NCI-H1105 treated with DMSO at 0.1 percent for 48 hours (cell line): ENCODE results near the gene VSNL1.

Experiments used
- DNase-seq: peaks from one replicate; lab custom pipeline; 2025; lab: John Stamatoyannopoulos, UW

VSNL1 gene

DNA sequence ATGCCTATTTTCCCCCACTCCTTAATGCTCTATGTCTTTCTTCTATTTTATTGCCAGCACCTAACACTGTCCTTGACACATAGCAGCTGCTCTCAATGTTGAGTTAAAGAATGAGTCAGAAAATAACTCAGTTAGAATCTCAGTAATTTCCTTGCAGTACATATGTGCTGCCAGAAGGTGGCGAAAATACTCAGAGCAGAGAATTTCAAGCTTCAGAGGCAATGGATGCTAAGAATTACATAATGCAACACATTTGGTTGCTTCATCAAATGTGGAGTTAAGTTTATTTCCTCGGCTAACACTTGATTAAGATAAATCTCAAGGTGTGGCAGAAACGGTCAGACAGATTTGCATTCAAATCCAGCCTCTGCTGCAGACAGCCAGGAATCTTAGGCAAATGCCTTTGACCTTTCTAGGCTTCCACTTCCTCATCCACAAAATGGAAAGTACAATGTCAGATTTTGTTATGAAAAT is 105.6 kb downstream of the VSNL1 start:
- DNase-seq = peak; percentile 46

DNA sequence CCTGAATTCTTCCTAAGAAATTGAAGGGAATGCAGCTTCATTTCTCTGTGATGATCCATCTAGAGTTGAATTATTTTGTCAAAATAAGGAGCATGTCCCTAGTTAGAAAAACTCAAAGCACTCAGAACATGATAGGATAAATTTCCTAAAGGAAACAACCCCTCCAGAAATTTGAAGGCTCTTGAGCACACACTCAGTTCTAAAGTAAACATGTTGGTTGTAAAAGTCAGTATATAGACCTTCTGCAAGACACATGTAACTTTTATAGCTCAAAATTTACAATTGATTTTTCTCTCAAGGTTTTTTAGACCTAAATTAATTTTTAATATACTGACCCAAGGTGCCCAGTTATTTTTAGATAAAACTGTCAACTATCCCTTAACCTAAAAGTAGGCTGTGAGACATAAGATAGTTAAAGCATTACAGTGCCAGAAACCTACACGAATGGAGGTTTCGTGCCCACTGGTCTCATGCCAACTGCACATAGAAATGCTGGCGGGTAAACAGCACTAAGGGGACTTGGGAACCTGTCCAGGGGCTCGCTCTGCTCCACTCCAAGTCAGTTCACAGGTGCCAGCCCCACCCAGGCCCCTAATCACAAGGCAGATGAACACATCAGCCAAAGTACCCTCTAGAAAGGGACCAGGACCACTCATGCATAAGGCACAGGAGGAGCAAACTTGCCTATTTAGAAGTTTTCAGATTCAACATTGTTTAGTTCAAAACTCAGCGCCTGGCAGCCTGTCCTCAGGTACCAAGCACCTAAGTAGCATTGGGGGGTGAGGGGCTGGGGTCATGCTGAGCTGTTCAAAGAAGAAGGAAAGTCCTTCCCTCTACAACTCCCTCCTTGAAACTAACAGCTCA is 106.6 kb downstream of the VSNL1 start:
- peak; percentile 83 for DNase-seq

DNA sequence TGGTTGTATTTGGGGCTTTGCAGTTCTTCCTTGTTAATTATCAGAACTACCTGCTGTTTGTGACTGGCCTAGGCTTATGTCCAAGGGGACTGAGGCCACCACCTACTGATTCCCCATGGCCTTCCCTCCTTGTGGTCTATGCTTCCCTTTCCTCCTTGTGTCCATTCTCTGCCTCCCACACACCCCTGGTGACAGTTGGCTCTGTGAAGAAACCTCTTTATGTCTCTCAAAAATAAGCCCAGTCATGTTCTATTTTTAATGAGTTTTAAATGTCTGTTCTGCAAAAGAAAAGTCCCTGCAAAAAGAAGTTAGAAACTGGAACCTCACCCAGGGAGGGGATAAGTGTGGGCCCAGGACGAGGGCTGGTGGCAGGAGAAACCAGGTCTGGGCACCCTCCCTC is 108.1 kb downstream of the VSNL1 start:
- DNase-seq = no peak

DNA sequence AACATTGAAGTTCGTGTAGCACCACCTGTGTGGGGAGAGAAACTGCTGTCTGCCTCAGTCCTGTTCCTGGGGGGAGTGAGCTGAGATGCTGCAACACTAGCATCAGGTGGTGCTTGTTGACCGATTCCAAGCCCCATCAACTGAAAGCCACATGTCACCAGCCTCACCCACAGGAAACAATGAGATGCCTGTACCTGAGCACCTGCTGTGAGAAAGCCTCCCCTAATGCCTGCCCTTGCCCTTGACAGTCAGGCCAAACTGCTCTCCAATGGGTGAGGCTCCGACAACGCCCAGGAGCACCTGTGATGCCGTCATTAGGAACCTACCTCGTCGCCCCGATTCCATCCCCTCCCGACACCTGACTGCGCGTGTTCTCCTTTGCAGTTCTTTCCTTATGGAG is 108.5 kb downstream of the VSNL1 start:
- DNase-seq = no peak

DNA sequence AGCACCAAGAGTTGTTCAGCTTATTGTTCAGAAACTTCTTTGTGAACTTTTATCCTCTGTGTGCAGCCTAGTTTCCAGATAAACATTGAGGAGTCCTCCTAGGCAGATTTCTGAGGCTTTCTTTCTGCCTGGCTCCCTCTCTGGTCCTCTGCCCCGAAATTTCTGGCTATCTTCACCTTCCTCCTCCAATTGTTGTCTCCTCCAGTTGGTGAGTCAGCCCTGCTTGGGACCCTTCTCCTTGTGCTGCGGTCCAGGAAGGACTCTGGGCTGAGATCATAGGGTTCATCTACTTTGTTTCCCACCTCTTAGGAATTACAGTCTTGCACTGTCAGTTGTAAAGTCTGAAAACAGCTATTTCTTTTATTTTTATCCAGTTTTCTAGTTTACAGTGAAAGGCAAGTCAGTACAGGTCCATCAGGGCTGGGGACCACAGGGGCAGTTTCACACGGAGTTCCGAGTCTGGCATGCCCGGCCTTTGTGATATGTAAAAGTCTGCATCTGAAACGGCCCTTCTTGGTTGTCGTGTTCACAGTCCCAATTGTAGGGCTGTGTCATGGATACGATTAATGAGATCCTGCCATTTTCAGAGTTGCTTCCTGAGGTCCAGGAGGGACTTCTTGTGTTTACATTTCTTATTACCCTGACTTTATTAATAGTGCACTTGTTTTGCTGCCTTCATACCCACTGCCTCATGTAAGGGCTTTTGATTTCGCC is 112.3 kb downstream of the VSNL1 start:
- DNase-seq = no peak

DNA sequence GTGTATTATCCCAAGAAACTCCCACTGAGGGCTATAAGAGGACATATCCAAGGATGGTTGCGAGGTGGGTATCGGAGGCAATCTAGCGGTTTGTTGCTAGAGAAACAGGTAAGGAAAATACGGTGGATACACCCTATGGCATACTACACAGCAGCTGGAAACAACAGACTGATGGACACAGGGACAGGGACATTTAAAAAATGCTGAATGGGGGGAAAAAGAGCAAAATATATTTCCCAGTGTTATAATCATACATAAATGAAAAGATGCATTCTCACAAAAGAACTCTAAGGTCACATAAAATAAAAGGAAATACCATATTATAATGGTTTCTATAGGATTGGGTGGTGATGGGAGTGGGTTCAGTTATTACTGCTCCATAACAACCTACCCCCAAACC is 117.3 kb downstream of the VSNL1 start:
- no peak for DNase-seq

DNA sequence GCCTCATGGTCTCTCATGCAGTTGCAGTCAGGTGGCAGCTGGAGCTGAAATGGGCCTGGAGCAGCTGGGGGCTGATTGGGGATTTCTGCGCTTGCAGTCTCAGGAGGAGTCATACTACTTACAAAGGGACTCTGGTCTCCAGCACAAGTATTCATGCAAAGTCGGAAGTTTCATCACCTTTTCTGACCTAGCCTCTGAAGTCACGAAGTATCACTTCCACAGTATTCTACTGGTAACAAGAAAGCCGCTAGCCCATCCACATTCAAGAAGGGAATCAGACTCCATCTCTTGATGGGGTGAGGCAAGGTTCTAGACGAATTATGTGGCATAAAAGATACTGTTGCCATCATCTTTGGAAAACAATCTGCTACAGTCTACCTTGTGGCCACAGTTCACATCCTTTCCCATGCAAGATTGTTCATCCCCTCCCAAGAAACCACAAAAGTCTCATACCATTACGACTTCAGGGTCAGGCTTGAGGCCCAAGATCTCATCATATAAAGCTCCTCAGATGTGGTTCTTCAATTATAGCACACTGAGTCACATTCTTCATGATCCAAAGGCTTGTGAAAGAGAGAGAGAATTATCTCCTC is 117.9 kb downstream of the VSNL1 start:
- no peak for DNase-seq

DNA sequence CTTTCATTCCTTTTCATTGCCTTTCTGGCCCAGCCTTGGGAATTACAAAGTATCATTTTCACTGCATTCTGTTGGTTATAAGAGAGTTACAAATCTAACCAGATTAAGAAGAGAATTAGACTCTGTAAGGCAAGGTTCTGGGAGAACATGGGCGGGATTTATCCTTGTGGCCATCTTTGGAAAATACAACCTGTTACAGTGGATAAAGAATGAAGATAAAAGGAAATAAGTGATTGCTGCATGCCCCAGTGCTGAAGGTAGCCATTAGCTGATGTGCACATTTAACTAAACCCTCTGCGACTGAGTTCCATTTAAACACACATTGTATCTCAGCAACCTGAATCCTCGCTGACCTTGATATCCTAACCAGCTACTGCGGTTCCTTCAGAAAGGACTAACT is 119.7 kb downstream of the VSNL1 start:
- DNase-seq = no peak

DNA sequence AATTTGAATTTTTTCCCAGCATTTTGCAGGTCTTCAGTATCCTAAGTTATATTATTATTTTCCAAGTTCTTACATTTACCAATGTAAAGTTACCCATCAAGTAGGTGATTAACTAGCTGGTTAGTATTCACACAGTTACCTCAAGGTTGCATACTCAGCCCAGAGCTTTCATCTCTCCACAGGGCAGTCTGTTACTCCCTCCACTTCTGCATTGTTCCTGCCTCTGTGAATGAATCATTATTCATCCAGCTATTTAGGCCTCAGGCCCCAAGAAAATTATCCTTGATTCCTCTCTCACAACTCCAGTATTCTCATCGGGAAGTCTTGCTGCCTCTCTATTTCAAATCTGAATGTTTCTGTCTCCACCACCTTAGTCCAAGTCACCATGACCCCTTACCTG is 121.0 kb downstream of the VSNL1 start:
- DNase-seq = no peak

DNA sequence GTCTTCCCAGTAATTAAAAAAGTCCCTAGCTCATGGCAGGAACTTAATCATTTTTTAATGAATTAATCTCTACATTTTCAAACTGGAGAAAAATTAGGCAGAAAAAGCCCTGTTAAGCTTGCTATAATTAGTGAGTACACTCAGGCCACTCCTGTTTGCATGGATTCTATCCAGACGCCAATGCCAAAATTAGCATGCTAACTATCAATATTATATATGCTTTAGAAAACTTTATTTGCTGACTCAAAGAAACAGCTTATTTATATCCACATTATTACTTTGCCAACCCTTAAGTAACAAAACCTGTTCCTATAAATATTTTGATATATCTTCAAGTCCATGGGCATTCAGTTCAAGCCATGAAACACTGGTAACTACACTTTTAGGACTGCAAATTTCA is 122.2 kb downstream of the VSNL1 start:
- no peak for DNase-seq

DNA sequence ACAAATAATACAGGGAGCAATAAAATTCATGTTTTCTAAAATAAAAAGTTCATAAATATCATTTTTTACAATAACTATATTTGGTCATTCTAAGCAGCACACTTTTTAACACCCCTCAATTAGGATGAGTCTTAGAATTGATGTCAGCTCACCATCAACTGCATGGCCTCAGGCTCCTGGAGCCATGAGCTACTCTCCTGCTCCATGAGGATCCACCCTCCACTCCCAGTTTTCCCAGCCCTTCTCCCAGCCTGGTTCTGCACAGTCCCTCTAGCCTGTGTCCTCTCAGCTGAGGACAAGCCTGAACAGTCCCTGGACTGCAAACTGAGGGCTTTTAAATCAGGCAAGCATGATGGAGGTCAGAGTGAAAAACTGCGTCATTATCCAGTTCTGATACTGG is 124.0 kb downstream of the VSNL1 start:
- DNase-seq = no peak

DNA sequence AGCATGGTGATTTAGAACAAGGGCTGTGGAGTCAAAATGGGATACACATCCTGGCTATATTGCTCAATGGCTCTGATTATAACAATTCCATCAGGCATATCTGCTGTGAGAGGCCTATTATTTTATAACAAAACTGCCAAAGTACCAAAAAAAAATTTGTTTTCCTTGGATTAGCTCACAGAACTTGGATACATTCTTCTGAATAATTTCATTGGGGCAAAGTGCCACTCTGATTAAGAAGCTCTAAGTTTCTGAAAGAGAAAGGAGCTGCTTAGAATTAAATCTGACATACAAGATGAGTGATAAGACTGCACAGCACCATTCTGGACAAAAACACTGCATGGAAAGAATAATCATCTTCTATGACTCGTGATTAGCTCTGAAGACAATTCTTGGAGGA is 127.4 kb downstream of the VSNL1 start:
- no peak for DNase-seq

DNA sequence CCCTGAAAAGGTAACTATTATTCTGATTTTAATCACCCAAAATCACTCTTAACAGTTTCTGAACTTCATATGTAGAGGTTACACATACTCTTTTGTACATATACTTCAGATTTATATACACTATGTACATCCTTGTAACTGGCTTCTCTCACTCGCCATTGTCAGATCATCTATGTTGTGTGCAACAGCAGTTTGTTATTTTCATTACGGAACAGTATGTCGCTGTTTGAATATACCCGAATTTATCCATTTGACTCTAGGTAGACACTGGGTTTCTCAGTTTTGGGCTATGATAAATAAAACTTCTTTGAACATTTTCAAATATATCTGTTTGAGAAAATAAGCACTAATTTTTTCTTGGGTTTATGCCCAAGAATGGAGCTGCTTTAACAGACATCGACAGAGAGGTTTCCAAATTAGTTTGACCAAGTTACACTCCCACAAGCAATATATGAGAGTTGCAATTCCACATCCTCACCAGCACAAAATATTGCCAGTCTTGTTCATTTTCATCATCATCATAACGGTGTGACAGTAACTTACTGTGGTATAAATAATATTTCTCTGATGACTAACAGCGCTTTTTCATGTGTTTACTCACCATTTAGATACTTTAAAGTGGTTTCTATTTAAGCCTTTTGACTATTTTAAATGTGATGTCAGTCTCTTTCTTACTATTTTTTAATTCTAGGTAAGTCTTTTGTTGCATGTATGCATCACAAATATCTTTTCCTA is 132.3 kb downstream of the VSNL1 start:
- DNase-seq = no peak

DNA sequence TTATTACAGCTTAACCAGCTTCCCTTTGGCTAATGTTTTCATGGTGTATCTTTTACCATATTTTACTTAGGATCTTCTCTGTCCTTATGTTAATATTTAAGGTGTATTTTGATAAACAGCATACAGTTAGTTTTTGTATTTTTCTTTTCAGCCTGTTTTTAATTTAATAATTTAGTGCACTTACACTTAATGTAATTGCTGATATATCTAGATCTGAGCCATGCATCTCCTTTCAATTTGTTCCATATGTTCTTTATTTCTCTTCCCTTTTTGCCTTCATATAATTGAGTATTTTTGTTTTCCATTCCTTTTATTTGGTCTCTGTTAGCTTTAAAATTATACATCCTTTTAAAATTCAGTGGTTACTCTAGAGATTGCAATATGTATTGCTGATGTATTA is 134.3 kb downstream of the VSNL1 start:
- DNase-seq = no peak

DNA sequence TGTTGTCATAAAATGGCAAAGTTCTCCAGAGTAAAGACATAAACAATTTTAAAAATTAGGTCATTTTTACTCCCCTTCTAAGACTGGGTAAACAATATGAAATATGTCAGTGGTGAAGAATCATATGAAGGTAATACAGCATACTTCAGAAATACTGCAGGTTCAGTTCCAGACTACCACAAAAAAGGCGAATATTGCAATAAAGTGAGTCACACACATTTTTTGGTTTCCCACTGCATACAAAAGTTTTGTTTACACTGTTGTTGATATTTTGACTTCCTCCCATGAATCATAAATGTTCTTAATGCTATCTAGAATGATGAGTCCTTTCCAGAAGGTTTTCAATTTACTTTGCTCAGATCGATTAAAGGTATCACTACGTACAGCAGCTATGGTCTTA is 139.6 kb downstream of the VSNL1 start:
- DNase-seq = no peak

DNA sequence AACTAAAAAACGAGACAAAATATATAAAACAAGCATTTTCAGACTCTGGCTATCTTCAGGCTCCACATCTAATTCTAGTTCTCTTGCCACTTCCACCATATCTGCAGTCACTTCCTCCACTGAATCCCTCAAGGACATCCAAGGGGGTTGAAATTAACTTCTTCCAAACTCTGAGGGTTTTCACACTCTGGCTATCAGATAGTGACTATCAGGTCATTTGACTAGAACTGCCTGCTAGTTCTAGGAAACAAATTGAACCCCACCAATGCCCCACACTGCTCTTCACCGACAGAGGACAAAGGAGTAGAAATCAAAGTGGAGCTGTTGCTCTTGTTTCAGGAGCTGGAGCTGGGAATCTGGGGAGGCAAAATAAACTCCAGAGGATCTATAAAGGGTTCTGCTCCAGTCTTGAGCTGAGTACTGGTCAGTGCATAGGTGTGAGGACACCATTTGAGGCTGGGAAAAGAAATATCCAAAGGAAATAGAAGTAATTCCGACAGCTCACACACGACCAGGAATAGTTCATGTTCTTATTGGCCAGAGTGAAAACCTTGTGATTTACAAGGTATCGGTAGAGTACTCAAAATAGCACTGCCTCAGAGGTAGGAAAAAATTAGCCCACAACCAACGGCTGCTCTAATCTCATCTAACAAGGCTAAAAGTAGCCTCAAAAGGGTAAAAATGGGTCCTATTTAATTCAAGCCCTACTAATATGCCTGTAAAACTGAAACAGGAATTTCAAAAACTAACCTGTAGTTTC is 141.8 kb downstream of the VSNL1 start:
- no peak for DNase-seq

DNA sequence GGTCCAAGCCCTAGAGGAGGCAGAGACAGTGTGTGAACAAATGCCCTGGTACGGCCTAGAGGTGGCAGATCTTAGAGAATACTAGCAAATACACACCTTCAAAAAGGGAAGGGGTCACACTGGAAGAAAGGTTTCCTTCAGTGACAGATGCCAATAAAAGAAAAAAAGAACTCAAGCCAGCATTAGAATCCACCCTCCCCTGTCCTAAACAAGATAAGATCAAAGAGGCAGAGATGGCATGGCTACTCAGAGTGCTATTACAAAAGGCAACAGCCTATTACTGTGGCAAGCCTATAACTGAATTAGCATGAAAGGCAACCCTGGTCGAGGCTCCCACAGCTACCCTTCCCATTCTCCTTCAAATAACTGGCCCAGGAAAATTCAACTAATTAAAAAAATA is 143.5 kb downstream of the VSNL1 start:
- DNase-seq = no peak

DNA sequence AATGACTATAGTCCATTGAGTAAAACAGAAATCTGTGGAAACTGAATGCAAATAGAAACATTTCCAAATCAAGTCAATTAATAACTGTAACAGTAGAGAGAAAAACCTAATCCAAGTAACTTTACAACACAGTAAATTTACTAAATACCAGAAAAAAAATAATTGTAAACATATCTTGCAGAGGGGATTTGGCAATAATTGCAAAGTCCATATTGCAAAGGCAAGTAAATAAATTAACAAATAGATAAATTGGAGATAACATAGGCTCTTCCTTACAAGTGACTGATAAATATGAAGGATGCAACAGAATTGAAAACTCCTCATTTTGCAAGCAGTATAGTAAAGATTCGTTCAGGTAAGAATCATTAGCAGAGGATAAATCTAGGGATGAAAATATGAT is 148.1 kb downstream of the VSNL1 start:
- DNase-seq = no peak

DNA sequence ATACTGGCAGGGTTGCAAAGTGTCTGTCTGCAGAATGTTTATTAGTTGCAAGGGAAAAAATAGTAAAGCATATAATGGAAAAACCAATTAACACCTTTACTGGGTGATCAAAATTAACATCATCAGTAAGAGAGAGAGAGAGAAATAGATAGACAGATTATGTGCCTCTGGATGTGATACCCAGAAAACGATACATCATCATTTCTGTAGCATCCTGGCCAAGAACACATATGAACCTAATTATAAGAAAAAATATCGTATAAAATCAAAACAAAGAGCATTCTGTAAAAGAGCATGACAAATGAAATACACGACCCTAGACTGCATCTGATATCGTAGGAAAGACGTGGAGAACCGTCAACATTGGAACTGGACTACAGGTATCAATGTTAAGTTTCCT is 148.5 kb downstream of the VSNL1 start:
- DNase-seq = no peak

DNA sequence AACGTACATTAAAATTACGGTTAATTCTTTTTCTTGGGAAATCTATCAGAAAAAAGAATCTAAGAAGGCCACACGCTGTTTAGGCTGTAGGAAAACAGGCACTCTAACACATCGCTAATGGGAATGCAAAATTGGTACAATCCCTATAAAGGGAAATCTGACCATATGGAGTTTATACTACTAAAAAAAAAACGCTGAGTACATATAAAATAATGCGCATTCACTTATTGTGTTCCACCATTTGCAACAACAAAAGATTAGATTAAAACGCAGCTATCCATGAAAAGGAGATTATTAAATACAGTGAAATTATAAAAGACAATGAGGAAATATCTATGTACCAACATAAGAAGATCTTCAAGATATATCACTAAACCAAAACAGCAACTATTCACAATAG is 150.3 kb downstream of the VSNL1 start:
- DNase-seq = no peak
